ENCODE results near the gene CGAS. TPM values are rescaled to one million over a fixed set of nuclear protein-coding genes. Genes with fewer than 3 reads are reported as not detected.
A peak's percentile ranks its signal among the peaks of the same experiment; 100 is the strongest.

The CGAS gene
- total and polyA plus RNA-seq, 2 of the 13 experiments (the other 11 are each of a cell fraction or from before 2014, with no cell fraction given), result 0.03 to 0.07 TPM

GRCh38 chr6:73471686-73472290, 19.7 kb upstream of the CGAS start (continued):
- TF ChIP-seq GLMP (CRISPR knock-in tag; IDR thresholded peaks at IDR 0.05; ENCODE audit: borderline replicate concordance), result no peak

- Histone ChIP-seq H3K9ac (ENCODE audit: insufficient read depth, low read depth, low read length) (peak within 1 kb of the TSS; percentile 95), H4K20me1 (ENCODE audit: insufficient read depth, low read length) (no peaks in the 10 kb centered on the region), H3K4me1 (ENCODE audit: insufficient read depth, low read length) (peaks cover 24% of the 10 kb centered on the region), H3K9me3 (ENCODE audit: low read length) (no peaks in the 10 kb centered on the region), H3K79me2 (ENCODE audit: insufficient read depth, low read length) (peaks cover 30% of the 10 kb centered on the region), H3K4me3 (replicated peaks in 1 of 3; ENCODE audit: insufficient read depth in 1 of 3, low read depth in 2 of 3, low read length in 3 of 3) (peak within 1 kb of the TSS; percentile 94 to 99 (median 99)), H3K27me3 (ENCODE audit: control insufficient read depth in 1 of 2, insufficient read depth in 2 of 2, low read length in 2 of 2) (no peaks in the 10 kb centered on the region; a peak in 1 of 5 replicates), H3K36me3 (replicated peaks in 1 of 2; ENCODE audit: control insufficient read depth in 1 of 2, insufficient read depth in 2 of 2, low read length in 2 of 2) (peaks cover 0 to 6% of the 10 kb centered on the region in 2 experiments; a peak in 3 of 5 replicates), H3K4me2 (ENCODE audit: low read depth, low read length) (peak within 1 kb of the TSS; percentile 82), H2AFZ (ENCODE audit: low read length) (no peak within 1 kb of the TSS), H3K27ac (ENCODE audit: extremely low read length, insufficient read depth, low read length) (peak within 1 kb of the TSS; percentile 88)
- in situ Hi-C loops (cut with HindIII; ENCODE audit: extremely low pct_ligation_motif_present, low pct_unique_long_range_greater_than_20kb), result no loop called here
- WGBS (ENCODE audit: low lambda C conversion rate), result under 1% methylated on average over 22 of the region's 55 CpGs
- FAIRE-seq, result peak; percentile 79
- peak; percentile 89 for DNase-seq (ENCODE audit: low spot score)
- ATAC-seq, result peak; percentile 96
- POLR2A ChIA-PET, result interaction anchor here (0.8 to 3.2 kb wide), 14 partner anchors 9 to 192 kb away, joined by 3 to 38 read pairs (median 4); partner anchors contain the start of genes CGAS and SLC17A5
- intact Hi-C loops (cut with micrococcal nuclease; ENCODE audit: unreplicated experiment), result loop anchor here (2.0 kb wide), 1 partner anchor 191 kb away; the partner anchor contains the start of gene SLC17A5
- TSS peak; percentile 91 for BruUV-seq (replicated peaks)
- CTCF ChIA-PET (ENCODE audit: low intra/inter-chr PET ratio, low total read pairs), result no interaction called here
- TF ChIP-seq ZNF776 (CRISPR knock-in tag; IDR thresholded peaks at IDR 0.05) (no peak), ONECUT2 (CRISPR knock-in tag; IDR thresholded peaks at IDR 0.05) (peak; percentile 48; the same call in 1 of the 2 replicates), CHD2 (IDR thresholded peaks at IDR 0.05; ENCODE audit: low read depth, low read length) (no peak), ZNF607 (CRISPR knock-in tag; IDR thresholded peaks at IDR 0.05; ENCODE audit: borderline replicate concordance) (no peak; the same call in 1 of the 2 replicates), ERF (CRISPR knock-in tag; IDR thresholded peaks at IDR 0.05) (peak; percentile 61; the same call in 1 of the 2 replicates), ZBTB40 (IDR thresholded peaks at IDR 0.05) (no peak), ZBTB40 (CRISPR knock-in tag; IDR thresholded peaks at IDR 0.05) (peak; percentile 50), ZSCAN22 (CRISPR knock-in tag; IDR thresholded peaks at IDR 0.05) (no peak), MEIS2 (CRISPR knock-in tag; IDR thresholded peaks at IDR 0.05) (peak; percentile 39; the same call in 1 of the 2 replicates), ZBTB21 (CRISPR knock-in tag; IDR thresholded peaks at IDR 0.05) (no peak)
These were observed 9.6 kb upstream of the CGAS start, which contains the start of gene MTO1 for GRCh38 chr6:73461537-73462350. Gene MTO1, plus strand, starts transcription at chr6:73461737. Its CDS starts 118 bp downstream, at chr6:73461855.
